Type B pancreatic cell (in vitro differentiated cells): ENCODE data around the gene CMYA5. TPM values are rescaled to one million over a fixed set of nuclear protein-coding genes. Genes with fewer than 3 reads are reported as not detected.

Source experiments
- DNase-seq: peaks from one replicate; pipeline ENCODE4 v3.0.0; 2021; ENCODE audit warnings: mixed read lengths; ENCODE audit not compliant: unreplicated experiment; ENCODE audit errors: extremely low spot score
- H3K27ac Mint-ChIP-seq: 2 replicates; pipeline ENCODE4 v1.8.0; 2021; ENCODE audit warnings: mild to moderate bottlenecking, mixed read lengths
- H3K27me3 Mint-ChIP-seq: 2 replicates; pipeline ENCODE4 v1.8.0; 2021; ENCODE audit warnings: mixed read lengths
- H3K36me3 Mint-ChIP-seq: 2 replicates; pipeline ENCODE4 v1.8.0; 2021; ENCODE audit warnings: mixed read lengths
- H3K4me1 Mint-ChIP-seq: one replicate; pipeline ENCODE4 v1.8.0; 2021; ENCODE audit warnings: mixed read lengths; ENCODE audit not compliant: unreplicated experiment
- H3K4me3 Mint-ChIP-seq: 2 replicates; pipeline ENCODE4 v1.8.0; 2021; ENCODE audit warnings: mild to moderate bottlenecking, mixed read lengths
- H3K9me3 Mint-ChIP-seq: 2 replicates; pipeline ENCODE4 v1.8.0; 2021; ENCODE audit warnings: mixed read lengths
- CTCF ChIP-seq: fragments of 200-600 bp; sonication (generic); conservative IDR thresholded peaks from 2 replicates; pipeline ENCODE4 v1.5.0; 2021; ENCODE audit warnings: antibody characterized with exemption, mild to moderate bottlenecking
- total RNA-seq: library from RNA; stranded (reverse); gene quantifications from 2 replicates; pipeline ENCODE4 v1.2.1, GENCODE V29; 2021; ENCODE audit warnings: low replicate concordance

Gene CMYA5
- total RNA-seq, 1 donor from 2014 or later: 1.4 TPM

DNA sequence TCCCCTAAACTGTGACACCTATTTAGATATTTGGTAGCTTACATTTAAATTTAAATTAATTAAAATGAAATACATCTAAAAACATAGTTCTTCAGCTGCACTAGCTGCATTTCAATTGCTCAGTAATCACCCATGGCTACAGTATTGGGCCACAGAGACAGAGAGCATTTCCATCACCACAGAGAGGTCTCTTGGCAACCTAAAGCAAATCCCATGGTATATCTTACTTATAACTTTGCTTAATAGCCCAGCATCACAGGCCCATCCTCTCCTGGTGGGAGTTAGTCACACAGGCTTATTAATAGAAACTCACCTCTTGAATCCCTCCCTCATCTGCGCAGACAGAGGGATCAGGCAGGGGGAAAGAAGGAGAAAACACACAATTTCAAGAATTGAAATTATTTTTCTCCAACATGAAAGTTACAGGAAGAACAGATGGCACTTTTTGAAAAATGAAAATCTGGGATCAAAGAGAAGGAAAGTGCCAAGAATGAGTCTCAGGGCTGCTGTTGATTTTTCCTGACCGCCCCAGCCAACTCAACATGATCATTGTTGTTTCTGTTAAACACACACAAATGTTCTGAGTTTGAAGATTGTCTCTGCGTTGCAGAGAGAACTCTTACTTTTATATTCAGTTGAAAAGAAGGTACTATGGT is 144.6 kb downstream of the CMYA5 start:
- Mint-ChIP-seq H3K4me1 (peaks cover 13% of the 10 kb centered on the region), H3K27me3 (peaks cover 45% of the 10 kb centered on the region), H3K9me3 (no peaks in the 10 kb centered on the region), H3K27ac (no peak overlapping the region), H3K4me3 (no peak overlapping the region), H3K36me3 (no peaks in the 10 kb centered on the region)
- no peak for TF ChIP-seq CTCF
- peak; percentile 2 for DNase-seq

DNA sequence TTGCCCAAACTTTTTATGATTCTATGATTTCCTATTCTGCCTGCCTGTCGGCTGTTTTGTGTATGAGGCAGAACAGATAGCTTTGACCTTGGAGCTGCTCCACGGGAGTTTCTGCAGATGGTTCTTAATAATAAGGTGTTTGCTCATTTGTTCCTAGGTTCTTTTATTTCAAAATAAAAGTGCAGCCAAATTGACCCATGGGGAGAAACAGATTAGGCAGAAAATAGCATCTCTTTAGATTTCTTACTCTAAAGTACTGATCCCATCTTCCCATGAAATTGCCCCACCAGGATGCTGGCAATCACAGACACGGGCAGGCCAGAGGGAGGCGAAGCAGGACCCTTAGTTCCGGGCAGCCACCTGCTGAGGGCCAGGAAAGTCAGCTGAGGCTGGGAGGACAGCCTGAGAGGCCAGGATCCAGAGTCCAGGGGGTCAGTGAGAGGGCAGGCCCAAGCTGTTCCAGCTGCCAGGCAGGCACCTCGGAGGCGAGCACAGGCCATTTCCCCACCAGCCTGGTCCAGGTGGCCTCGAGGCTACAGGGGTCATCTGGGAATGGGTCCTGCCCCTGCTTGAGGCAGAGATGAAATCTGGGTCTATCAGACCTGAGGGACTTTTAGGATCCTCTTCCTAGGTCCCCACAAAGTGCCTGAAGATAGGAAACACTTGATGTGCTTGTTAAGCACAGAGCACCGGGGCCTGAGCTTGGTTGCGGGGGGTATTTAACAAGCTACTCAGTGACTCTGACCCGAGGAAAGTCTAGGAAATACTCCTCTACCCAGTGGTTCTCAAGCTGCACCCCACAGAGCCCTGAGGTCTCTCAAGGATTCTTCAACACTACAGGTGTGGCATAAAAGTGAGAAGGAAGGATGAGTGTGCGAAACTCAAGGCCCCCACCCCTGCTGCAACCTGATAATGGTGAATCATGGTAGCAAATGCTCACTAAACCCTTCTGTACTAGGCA is 145.4 kb downstream of the CMYA5 start:
- Mint-ChIP-seq H3K4me1 (peaks cover 13% of the 10 kb centered on the region), H3K4me3 (no peak overlapping the region), H3K27me3 (peaks cover 43% of the 10 kb centered on the region), H3K36me3 (no peaks in the 10 kb centered on the region), H3K27ac (no peak overlapping the region), H3K9me3 (no peaks in the 10 kb centered on the region)
- TF ChIP-seq CTCF: no peak
- DNase-seq: peak; percentile 56

DNA sequence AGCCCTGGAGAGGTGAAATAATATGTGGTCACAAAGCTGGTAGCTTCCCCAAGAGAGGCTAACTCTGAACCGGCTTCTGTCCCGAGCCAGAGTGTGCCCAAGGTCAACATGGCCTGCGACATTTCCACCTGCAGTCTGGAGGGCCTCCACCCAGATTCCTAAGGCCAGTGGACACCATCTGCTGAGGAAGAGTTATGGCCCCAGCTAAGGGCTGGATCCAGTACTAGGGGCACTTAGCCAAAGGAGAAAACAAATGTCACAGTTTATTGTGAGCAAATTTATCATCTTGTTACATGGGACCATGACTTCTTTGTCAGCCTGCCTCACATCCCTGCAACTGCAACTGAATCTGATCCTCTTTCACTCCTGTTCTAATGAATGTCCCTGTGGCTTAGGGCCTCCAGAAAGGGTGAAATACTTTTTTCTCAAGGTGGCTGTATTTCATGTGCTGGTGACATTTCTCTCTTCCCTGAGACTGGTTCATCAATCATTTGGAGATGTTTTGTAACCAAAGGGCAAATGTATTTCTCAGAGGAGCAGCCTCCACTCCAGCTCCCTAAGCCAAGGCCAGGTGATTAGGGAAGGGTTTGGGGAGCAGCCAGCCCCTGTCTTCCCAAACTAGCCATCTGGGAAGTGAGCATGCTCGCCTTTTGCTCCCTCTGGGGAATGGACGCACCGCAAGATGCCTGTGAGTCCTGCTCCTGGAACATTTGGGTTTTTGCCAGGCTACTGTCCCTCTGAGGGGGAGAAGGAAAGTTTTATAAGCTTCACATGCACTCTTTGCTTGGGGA is 148.3 kb downstream of the CMYA5 start:
- Mint-ChIP-seq H3K9me3 (no peaks in the 10 kb centered on the region), H3K36me3 (no peaks in the 10 kb centered on the region), H3K27ac (no peak overlapping the region), H3K4me1 (peaks cover 20% of the 10 kb centered on the region), H3K4me3 (no peak overlapping the region), H3K27me3 (peaks cover 53% of the 10 kb centered on the region)
- peak; percentile 54 for DNase-seq
- TF ChIP-seq CTCF: no peak

DNA sequence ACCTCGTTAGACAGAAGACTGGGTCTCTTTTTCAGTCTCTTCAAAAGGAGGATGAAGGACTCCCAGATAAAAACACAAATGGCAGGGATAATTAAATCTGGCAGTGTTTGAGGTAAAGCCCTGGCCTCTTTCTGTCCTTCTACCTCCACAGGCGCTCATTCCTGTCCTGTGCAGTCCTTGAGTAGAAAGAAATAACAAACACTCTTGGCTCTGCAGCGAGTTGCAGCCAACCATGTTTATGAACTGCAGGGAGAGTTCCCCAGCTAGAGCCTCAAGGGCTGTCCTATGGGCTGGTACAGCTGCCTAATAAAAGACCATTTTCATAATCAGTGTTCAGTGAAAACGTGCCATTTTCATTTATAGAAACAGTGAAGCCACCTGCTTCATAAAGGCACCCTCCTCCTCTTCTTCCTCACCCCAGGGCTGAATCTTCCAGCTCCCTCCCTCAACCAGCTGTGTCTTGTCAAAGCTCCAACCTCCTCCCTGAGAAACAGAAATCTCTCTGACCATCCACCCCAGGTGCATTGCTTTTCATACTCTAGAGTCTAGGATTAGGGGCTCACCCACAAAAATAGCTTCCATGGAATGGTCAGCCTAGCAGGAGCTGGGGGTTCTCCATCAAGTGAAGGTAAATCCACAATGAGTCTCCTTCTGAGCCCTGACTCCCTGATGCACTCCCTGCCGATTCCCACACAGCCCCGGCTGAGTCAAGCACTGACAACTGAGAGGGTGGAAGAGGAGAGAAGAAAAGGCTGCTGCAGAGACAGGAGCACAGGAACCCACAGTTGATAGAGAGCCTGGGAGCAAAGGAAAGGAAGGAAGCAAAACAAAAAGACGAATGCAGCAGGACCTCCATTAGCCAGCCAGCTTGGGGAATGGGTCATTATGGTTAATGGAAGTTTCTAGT is 150.7 kb downstream of the CMYA5 start:
- no peak overlapping the region for H3K27ac Mint-ChIP-seq
- no peak for TF ChIP-seq CTCF
- peaks cover 58% of the 10 kb centered on the region for H3K27me3 Mint-ChIP-seq
- H3K4me1 Mint-ChIP-seq: peaks cover 15% of the 10 kb centered on the region
- H3K9me3 Mint-ChIP-seq: no peaks in the 10 kb centered on the region
- no peaks in the 10 kb centered on the region for H3K36me3 Mint-ChIP-seq
- H3K4me3 Mint-ChIP-seq: no peak overlapping the region
- peak; percentile 36 for DNase-seq

DNA sequence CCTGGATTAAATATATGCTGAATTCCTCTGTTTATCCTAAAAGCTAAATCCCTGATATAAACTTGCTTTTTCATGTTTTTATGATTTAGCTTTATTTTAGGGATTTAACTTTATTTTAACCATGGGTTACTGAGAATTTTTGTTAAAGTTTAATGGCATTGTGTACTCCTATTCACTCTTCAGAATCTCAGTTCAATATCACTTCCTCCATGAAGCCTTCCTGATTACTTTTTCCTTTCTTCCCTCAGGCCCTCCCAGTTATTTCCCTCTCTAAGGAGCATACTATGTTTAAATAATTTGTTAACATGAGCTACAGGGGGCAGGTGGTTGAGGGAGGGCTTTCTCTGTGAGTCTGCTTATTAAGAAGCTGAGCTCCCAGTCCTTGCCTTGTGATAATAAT is 151.5 kb downstream of the CMYA5 start:
- no peaks in the 10 kb centered on the region for H3K36me3 Mint-ChIP-seq
- peaks cover 62% of the 10 kb centered on the region for H3K27me3 Mint-ChIP-seq
- DNase-seq: no peak
- TF ChIP-seq CTCF: no peak
- H3K9me3 Mint-ChIP-seq: no peaks in the 10 kb centered on the region
- no peak overlapping the region for H3K4me3 Mint-ChIP-seq
- peaks cover 15% of the 10 kb centered on the region for H3K4me1 Mint-ChIP-seq
- no peak overlapping the region for H3K27ac Mint-ChIP-seq
